ENCODE results near the gene FHIT. TPM values are rescaled to one million over a fixed set of nuclear protein-coding genes. Genes with fewer than 3 reads are reported as not detected.

FHIT gene
- total and polyA plus RNA-seq, 2 experiments from 2014 or later = 0.22 to 0.90 TPM

DNA sequence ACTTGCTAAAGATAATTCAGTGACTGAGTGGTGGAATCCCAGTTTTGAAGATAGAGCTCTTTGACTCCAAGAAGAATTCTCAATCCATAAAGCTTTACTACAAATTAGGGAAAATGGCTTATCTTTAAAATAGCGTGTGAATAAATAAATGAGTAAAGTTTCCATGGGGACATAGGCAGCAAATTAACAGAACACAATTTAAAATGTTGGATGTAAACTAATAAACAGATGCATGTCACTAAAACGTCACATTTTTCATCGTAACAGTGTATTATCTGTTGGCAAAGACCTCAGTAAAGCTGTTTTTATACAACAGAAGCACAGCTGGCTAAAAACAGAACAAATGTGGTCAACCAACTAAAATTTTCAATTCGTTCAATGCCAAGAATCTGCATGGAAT lies 1287.6 kb downstream of the FHIT start:
- Histone ChIP-seq H3K9me3 (ENCODE audit: low read depth) (no peaks in the 10 kb centered on the region), H3F3A (ENCODE audit: insufficient read depth) (no peaks in the 10 kb centered on the region), H3K9me2 (ENCODE audit: insufficient read depth) (no peaks in the 10 kb centered on the region), H4K20me1 (ENCODE audit: insufficient read depth) (no peaks in the 10 kb centered on the region), H3K79me2 (ENCODE audit: insufficient read depth) (no peaks in the 10 kb centered on the region), H3K9ac (no peak overlapping the region), H3K4me1 (ENCODE audit: insufficient read depth) (no peaks in the 10 kb centered on the region), H2AFZ (no peak overlapping the region), H3K4me3 (no peak overlapping the region), H3K4me2 (ENCODE audit: unreplicated experiment) (no peak overlapping the region), H3K27ac (no peak overlapping the region), H3K27me3 (replicated peaks; ENCODE audit: insufficient read depth) (no peaks in the 10 kb centered on the region), H3K36me3 (ENCODE audit: low read depth) (no peaks in the 10 kb centered on the region)
- no peak for TF ChIP-seq EZH2phosphoT487 (IDR thresholded peaks at IDR 0.05; ENCODE audit: insufficient read depth, low read depth)
- no peak for TF ChIP-seq EZH2 (IDR thresholded peaks at IDR 0.05; ENCODE audit: insufficient read depth, poor library complexity, severe bottlenecking)
- no peak for DNase-seq
- in situ Hi-C loops (cut with MboI) = no loop called here
- WGBS, 2 experiments (ENCODE audit: low coverage in 1 of 2, low lambda C conversion rate in 2 of 2, missing lambda C conversion rate in 2 of 2) = 20% methylated on average over 4 of the region's 4 CpGs

DNA sequence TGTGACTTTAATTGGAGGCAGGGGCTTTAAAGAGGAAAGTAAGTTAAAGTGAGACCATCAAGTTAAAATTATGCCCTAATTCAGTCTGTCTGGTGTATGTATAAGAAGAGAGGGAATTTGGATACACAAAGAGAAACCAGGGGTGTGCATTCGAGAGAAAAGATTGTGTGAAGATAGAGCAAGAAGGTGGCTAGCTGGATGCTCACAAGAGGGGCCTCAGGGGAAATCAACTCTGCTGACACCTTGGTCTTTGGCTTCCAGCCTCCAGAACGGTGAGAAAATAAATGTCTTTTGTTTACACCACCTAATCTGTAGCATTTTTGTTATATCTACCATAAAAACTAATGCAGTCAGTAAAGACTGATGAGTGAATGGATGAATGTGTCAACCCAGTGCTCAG lies 1294.1 kb downstream of the FHIT start:
- Histone ChIP-seq H3K79me2 (ENCODE audit: insufficient read depth) (no peaks in the 10 kb centered on the region), H3K27ac (no peak overlapping the region), H3K4me2 (ENCODE audit: unreplicated experiment) (no peak overlapping the region), H3K4me1 (ENCODE audit: insufficient read depth) (no peaks in the 10 kb centered on the region), H3K27me3 (replicated peaks; ENCODE audit: insufficient read depth) (no peaks in the 10 kb centered on the region), H3K9ac (no peak overlapping the region), H3K9me2 (ENCODE audit: insufficient read depth) (no peaks in the 10 kb centered on the region), H3K4me3 (no peak overlapping the region), H2AFZ (no peak overlapping the region), H3K9me3 (ENCODE audit: low read depth) (no peaks in the 10 kb centered on the region), H4K20me1 (ENCODE audit: insufficient read depth) (no peaks in the 10 kb centered on the region), H3K36me3 (ENCODE audit: low read depth) (no peaks in the 10 kb centered on the region), H3F3A (ENCODE audit: insufficient read depth) (no peaks in the 10 kb centered on the region)
- TF ChIP-seq EZH2 (IDR thresholded peaks at IDR 0.05; ENCODE audit: insufficient read depth, poor library complexity, severe bottlenecking) = no peak
- TF ChIP-seq EZH2phosphoT487 (IDR thresholded peaks at IDR 0.05; ENCODE audit: insufficient read depth, low read depth) = no peak
- no peak for DNase-seq
- in situ Hi-C loops (cut with MboI) = no loop called here
- 3 to 8% methylated on average over 2 of the region's 2 CpGs for WGBS, 2 experiments (ENCODE audit: low coverage in 1 of 2, low lambda C conversion rate in 2 of 2, missing lambda C conversion rate in 2 of 2)

DNA sequence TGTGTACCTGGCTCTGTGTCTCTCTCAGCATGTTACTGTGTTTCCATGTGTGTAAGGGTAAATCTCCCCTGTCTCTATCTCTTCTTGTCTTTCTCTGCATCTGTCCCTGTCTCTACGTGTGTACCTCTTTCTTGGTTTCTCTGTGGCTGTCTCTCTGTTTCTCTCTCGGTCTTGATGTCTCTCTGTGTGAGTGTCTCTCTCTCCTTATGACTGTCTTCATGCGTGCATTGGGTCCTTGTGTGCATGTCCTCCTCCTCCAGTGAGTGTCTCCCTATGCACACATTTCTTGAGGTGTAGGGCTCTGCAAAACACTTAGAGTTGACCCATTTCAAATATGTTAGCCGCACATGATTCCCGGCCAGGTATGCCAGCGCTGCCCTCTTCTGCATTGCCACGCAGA lies 1298.1 kb downstream of the FHIT start:
- in situ Hi-C loops (cut with MboI) = no loop called here
- Histone ChIP-seq H3K79me2 (ENCODE audit: insufficient read depth) (no peaks in the 10 kb centered on the region), H4K20me1 (ENCODE audit: insufficient read depth) (no peaks in the 10 kb centered on the region), H3K4me3 (no peak overlapping the region), H2AFZ (no peak overlapping the region), H3K27ac (no peak overlapping the region), H3K9me3 (ENCODE audit: low read depth) (no peaks in the 10 kb centered on the region), H3K4me2 (ENCODE audit: unreplicated experiment) (no peak overlapping the region), H3K9ac (no peak overlapping the region), H3K4me1 (ENCODE audit: insufficient read depth) (no peaks in the 10 kb centered on the region), H3F3A (ENCODE audit: insufficient read depth) (no peaks in the 10 kb centered on the region), H3K9me2 (ENCODE audit: insufficient read depth) (no peaks in the 10 kb centered on the region), H3K36me3 (ENCODE audit: low read depth) (no peaks in the 10 kb centered on the region), H3K27me3 (replicated peaks; ENCODE audit: insufficient read depth) (no peaks in the 10 kb centered on the region)
- DNase-seq = no peak
- 57% methylated on average over 7 of the region's 7 CpGs for WGBS, 2 experiments (ENCODE audit: low coverage in 1 of 2, low lambda C conversion rate in 2 of 2, missing lambda C conversion rate in 2 of 2)
- TF ChIP-seq EZH2phosphoT487 (IDR thresholded peaks at IDR 0.05; ENCODE audit: insufficient read depth, low read depth) = no peak
- no peak for TF ChIP-seq EZH2 (IDR thresholded peaks at IDR 0.05; ENCODE audit: insufficient read depth, poor library complexity, severe bottlenecking)

DNA sequence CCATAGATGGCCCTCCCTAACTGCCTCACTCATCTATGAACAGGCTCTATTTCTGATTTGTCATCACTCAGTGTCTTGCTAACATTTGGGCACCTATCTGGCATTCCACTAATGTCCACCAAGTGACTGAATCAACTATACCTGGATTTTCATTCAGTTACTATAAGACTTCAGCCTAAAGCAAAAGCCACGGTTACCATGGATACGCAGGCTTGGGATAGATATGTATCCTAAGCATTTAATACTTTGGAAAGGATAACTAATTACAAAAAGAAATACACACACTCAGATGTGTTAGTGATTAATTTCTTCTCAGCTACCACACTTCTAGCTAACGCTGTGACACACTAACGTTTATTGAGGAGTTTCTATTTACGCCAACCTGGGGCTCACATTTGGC lies 1301.9 kb downstream of the FHIT start:
- H3K9ac ChIP-seq = no peak overlapping the region
- in situ Hi-C loops (cut with MboI) = no loop called here
- H3K79me2 ChIP-seq (ENCODE audit: insufficient read depth) = no peaks in the 10 kb centered on the region
- H3K9me3 ChIP-seq (ENCODE audit: low read depth) = no peaks in the 10 kb centered on the region
- 0 out of 2 replicates have a peak, but pooled peaks cover 4% of the 10 kb centered on the region for H3K27me3 ChIP-seq (replicated peaks; ENCODE audit: insufficient read depth)
- no peaks in the 10 kb centered on the region for H4K20me1 ChIP-seq (ENCODE audit: insufficient read depth)
- 48 to 54% methylated on average over 5 of the region's 5 CpGs for WGBS, 2 experiments (ENCODE audit: low coverage in 1 of 2, low lambda C conversion rate in 2 of 2, missing lambda C conversion rate in 2 of 2)
- H3K4me1 ChIP-seq (ENCODE audit: insufficient read depth) = no peaks in the 10 kb centered on the region
- H3K9me2 ChIP-seq (ENCODE audit: insufficient read depth) = no peaks in the 10 kb centered on the region
- TF ChIP-seq EZH2 (IDR thresholded peaks at IDR 0.05; ENCODE audit: insufficient read depth, poor library complexity, severe bottlenecking) = no peak
- TF ChIP-seq EZH2phosphoT487 (IDR thresholded peaks at IDR 0.05; ENCODE audit: insufficient read depth, low read depth) = no peak
- H3K27ac ChIP-seq = no peak overlapping the region
- DNase-seq = no peak
- H3K4me3 ChIP-seq = no peak overlapping the region
- no peaks in the 10 kb centered on the region for H3K36me3 ChIP-seq (ENCODE audit: low read depth)
- H3F3A ChIP-seq (ENCODE audit: insufficient read depth) = no peaks in the 10 kb centered on the region
- no peak overlapping the region for H2AFZ ChIP-seq
- no peak overlapping the region for H3K4me2 ChIP-seq (ENCODE audit: unreplicated experiment)

DNA sequence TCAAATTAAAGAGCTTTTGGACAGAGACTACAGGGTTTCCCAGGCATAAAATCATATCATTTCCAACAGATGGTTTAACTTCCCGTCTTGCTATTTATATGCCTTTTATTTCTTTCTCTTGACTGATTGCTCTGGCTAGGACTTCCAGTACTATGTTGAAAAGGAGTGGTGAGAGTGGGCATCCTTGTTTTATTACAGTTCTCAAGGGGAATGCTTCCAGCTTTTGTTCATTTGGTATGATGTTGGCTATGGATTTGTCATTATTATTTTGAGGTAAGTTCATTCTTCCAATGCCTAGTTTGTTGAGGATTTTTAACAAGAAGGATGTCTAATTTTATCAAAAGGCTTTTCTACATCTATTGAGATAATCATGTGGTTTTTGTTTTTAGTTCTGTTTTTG lies 1304.9 kb downstream of the FHIT start:
- no peaks in the 10 kb centered on the region for H3K9me2 ChIP-seq (ENCODE audit: insufficient read depth)
- H3K27me3 ChIP-seq (replicated peaks; ENCODE audit: insufficient read depth) = 0 out of 2 replicates have a peak, but pooled peaks cover 4% of the 10 kb centered on the region
- H3K79me2 ChIP-seq (ENCODE audit: insufficient read depth) = no peaks in the 10 kb centered on the region
- no peak overlapping the region for H3K4me2 ChIP-seq (ENCODE audit: unreplicated experiment)
- no peak for DNase-seq
- H3K27ac ChIP-seq = no peak overlapping the region
- WGBS, 2 experiments (ENCODE audit: low coverage in 1 of 2, low lambda C conversion rate in 2 of 2, missing lambda C conversion rate in 2 of 2) = 0% methylated on average over 1 of the region's 1 CpG
- H4K20me1 ChIP-seq (ENCODE audit: insufficient read depth) = no peaks in the 10 kb centered on the region
- no peaks in the 10 kb centered on the region for H3K9me3 ChIP-seq (ENCODE audit: low read depth)
- H3K4me1 ChIP-seq (ENCODE audit: insufficient read depth) = no peaks in the 10 kb centered on the region
- H3F3A ChIP-seq (ENCODE audit: insufficient read depth) = no peaks in the 10 kb centered on the region
- in situ Hi-C loops (cut with MboI) = no loop called here
- no peaks in the 10 kb centered on the region for H3K36me3 ChIP-seq (ENCODE audit: low read depth)
- TF ChIP-seq EZH2phosphoT487 (IDR thresholded peaks at IDR 0.05; ENCODE audit: insufficient read depth, low read depth) = no peak
- TF ChIP-seq EZH2 (IDR thresholded peaks at IDR 0.05; ENCODE audit: insufficient read depth, poor library complexity, severe bottlenecking) = no peak
- no peak overlapping the region for H2AFZ ChIP-seq
- no peak overlapping the region for H3K9ac ChIP-seq
- no peak overlapping the region for H3K4me3 ChIP-seq

All from GM23248 (cell line).